ENCODE measurements around the gene INHBB.
A peak's percentile ranks its signal among the peaks of the same experiment; 100 is the strongest.
"Not testable (repeated sequence)": the region's sequence is repeated elsewhere in the genome, so short reads cannot be mapped to it uniquely, and the experiment has no call there.

INHBB gene

GRCh38 chr2:120382541-120383144 is 36.7 kb downstream of the INHBB start:
- no peak for DNase-seq (ENCODE audit: low read depth)

- no peak for DNase-seq (ENCODE audit: low read depth)
These were observed 37.3 kb downstream of the INHBB start for GRCh38 chr2:120383191-120383590.

GRCh38 chr2:120383631-120384340 is 37.9 kb downstream of the INHBB start:
- no peak for DNase-seq (ENCODE audit: low read depth)

GRCh38 chr2:120384486-120385354 is 38.8 kb downstream of the INHBB start:
- no peak for DNase-seq (ENCODE audit: low read depth)

- DNase-seq (ENCODE audit: low read depth), result no peak
These were observed 39.6 kb downstream of the INHBB start for GRCh38 chr2:120385355-120386127.

- DNase-seq (ENCODE audit: low read depth), result no peak
These were observed 42.5 kb downstream of the INHBB start for GRCh38 chr2:120388222-120389035.

GRCh38 chr2:120389036-120389391 is 43.1 kb downstream of the INHBB start:
- DNase-seq (ENCODE audit: low read depth), result no peak

GRCh38 chr2:120390381-120391055 is 44.6 kb downstream of the INHBB start:
- DNase-seq (ENCODE audit: low read depth), result no peak

- DNase-seq (ENCODE audit: low read depth), result not testable (repeated sequence)
These were observed 45.4 kb downstream of the INHBB start for GRCh38 chr2:120391382-120391781.

GRCh38 chr2:120391911-120392665 is 46.2 kb downstream of the INHBB start:
- DNase-seq (ENCODE audit: low read depth), result no peak

- no peak for DNase-seq (ENCODE audit: low read depth)
These were observed 47.0 kb downstream of the INHBB start for GRCh38 chr2:120392923-120393322.

- no peak for DNase-seq (ENCODE audit: low read depth)
These were observed 47.5 kb downstream of the INHBB start for GRCh38 chr2:120393456-120393855.

- DNase-seq (ENCODE audit: low read depth), result no peak
These were observed 48.8 kb downstream of the INHBB start for GRCh38 chr2:120394764-120395163.

- DNase-seq (ENCODE audit: low read depth), result no peak
These were observed 49.5 kb downstream of the INHBB start for GRCh38 chr2:120395221-120396012.

GRCh38 chr2:120396013-120396860 is 50.3 kb downstream of the INHBB start:
- DNase-seq (ENCODE audit: low read depth), result no peak

- peak; percentile 20 for DNase-seq (ENCODE audit: low read depth)
These were observed 51.2 kb downstream of the INHBB start for GRCh38 chr2:120396861-120397811.
